ENCODE measurements around the gene USP19. TPM values are rescaled to one million over a fixed set of nuclear protein-coding genes. Genes with fewer than 3 reads are reported as not detected.

The USP19 gene
- polyA plus RNA-seq, 3 donors, result 18.4 to 55.7 (median 24.1) TPM

- TF ChIP-seq, protein P1, sequence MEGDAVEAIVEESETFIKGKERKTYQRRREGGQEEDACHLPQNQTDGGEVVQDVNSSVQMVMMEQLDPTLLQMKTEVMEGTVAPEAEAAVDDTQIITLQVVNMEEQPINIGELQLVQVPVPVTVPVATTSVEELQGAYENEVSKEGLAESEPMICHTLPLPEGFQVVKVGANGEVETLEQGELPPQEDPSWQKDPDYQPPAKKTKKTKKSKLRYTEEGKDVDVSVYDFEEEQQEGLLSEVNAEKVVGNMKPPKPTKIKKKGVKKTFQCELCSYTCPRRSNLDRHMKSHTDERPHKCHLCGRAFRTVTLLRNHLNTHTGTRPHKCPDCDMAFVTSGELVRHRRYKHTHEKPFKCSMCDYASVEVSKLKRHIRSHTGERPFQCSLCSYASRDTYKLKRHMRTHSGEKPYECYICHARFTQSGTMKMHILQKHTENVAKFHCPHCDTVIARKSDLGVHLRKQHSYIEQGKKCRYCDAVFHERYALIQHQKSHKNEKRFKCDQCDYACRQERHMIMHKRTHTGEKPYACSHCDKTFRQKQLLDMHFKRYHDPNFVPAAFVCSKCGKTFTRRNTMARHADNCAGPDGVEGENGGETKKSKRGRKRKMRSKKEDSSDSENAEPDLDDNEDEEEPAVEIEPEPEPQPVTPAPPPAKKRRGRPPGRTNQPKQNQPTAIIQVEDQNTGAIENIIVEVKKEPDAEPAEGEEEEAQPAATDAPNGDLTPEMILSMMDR (IDR thresholded peaks at IDR 0.05), result no peak
- Mint-ChIP-seq H3K4me1 (peaks cover 11% of the 10 kb centered on the region), H3K27me3 (ENCODE audit: low read depth in 3 of 3) (no peaks in the 10 kb centered on the region), H3K4me3 (no peak overlapping the region), H3K9me3 (peaks cover 0 to 2% (median 0%) of the 10 kb centered on the region in 7 donors), H3K36me3 (peaks cover 7 to 11% of the 10 kb centered on the region in 2 donors), H3K27ac (no peak overlapping the region)
- Histone ChIP-seq H3K9me3 (replicated peaks in 1 of 2; ENCODE audit: control insufficient read depth in 1 of 2, insufficient read depth in 1 of 2, low read length in 2 of 2) (no peaks in the 10 kb centered on the region), H3K4me2 (replicated peaks; ENCODE audit: extremely low read depth, low read length, poor library complexity, severe bottlenecking) (no peak overlapping the region), H4K20me1 (ENCODE audit: insufficient read depth, low read length) (no peaks in the 10 kb centered on the region), H3K27me3 (ENCODE audit: control insufficient read depth in 2 of 2, insufficient read depth in 2 of 2, low read length in 2 of 2) (no peaks in the 10 kb centered on the region), H2AFZ (ENCODE audit: insufficient read depth, low read depth, low read length, poor library complexity, severe bottlenecking) (no peak overlapping the region), H3K36me3 (replicated peaks in 1 of 2; ENCODE audit: control insufficient read depth in 1 of 2, insufficient read depth in 2 of 2, low read length in 2 of 2) (peaks cover 11 to 14% of the 10 kb centered on the region in 2 donors), H3K4me3 (replicated peaks in 1 of 3; ENCODE audit: low read depth in 2 of 3, low read length in 3 of 3) (no peak overlapping the region), H3K79me2 (ENCODE audit: insufficient read depth, low read length) (peaks cover 22% of the 10 kb centered on the region), H3K4me1 (ENCODE audit: control insufficient read depth in 1 of 2, insufficient read depth in 2 of 2, low read length in 2 of 2) (peaks cover 16 to 23% of the 10 kb centered on the region in 2 donors), H3K9ac (ENCODE audit: insufficient read depth, low read length, poor library complexity, severe bottlenecking) (no peak overlapping the region), H3K27ac (ENCODE audit: low read depth in 1 of 2, low read length in 2 of 2) (no peak overlapping the region)
- intact Hi-C loops (cut with micrococcal nuclease), result no loop called here
- WGBS (ENCODE audit: insufficient coverage), result 98% methylated on average over 17 of the region's 17 CpGs
- no peak for DNase-seq
Measured at GRCh38 chr3:49122886-49123545, 2.4 kb upstream of the USP19 start.

- Mint-ChIP-seq H3K4me1 (peaks cover 11% of the 10 kb centered on the region), H3K27me3 (ENCODE audit: low read depth in 3 of 3) (no peaks in the 10 kb centered on the region), H3K36me3 (peaks cover 13 to 17% of the 10 kb centered on the region in 2 donors), H3K4me3 (peak overlapping the region in 1 of 2 donors; percentile 0), H3K27ac (peak overlapping the region in 1 of 7 donors; percentile 6), H3K9me3 (peaks cover 0 to 2% (median 0%) of the 10 kb centered on the region in 7 donors)
- TF ChIP-seq, protein P1 (IDR thresholded peaks at IDR 0.05), result no peak
- Histone ChIP-seq H3K36me3 (replicated peaks in 1 of 2; ENCODE audit: control insufficient read depth in 1 of 2, insufficient read depth in 2 of 2, low read length in 2 of 2) (peaks cover 17 to 19% of the 10 kb centered on the region in 2 donors), H2AFZ (ENCODE audit: insufficient read depth, low read depth, low read length, poor library complexity, severe bottlenecking) (no peak overlapping the region), H3K9ac (ENCODE audit: insufficient read depth, low read length, poor library complexity, severe bottlenecking) (no peak overlapping the region), H3K9me3 (replicated peaks in 1 of 2; ENCODE audit: control insufficient read depth in 1 of 2, insufficient read depth in 1 of 2, low read length in 2 of 2) (no peaks in the 10 kb centered on the region), H3K27me3 (ENCODE audit: control insufficient read depth in 2 of 2, insufficient read depth in 2 of 2, low read length in 2 of 2) (no peaks in the 10 kb centered on the region), H4K20me1 (ENCODE audit: insufficient read depth, low read length) (peaks cover 3% of the 10 kb centered on the region), H3K4me1 (ENCODE audit: control insufficient read depth in 1 of 2, insufficient read depth in 2 of 2, low read length in 2 of 2) (peaks cover 16 to 23% of the 10 kb centered on the region in 2 donors), H3K4me3 (replicated peaks in 1 of 3; ENCODE audit: low read depth in 2 of 3, low read length in 3 of 3) (no peak overlapping the region), H3K79me2 (ENCODE audit: insufficient read depth, low read length) (peaks cover 22% of the 10 kb centered on the region), H3K27ac (ENCODE audit: low read depth in 1 of 2, low read length in 2 of 2) (no peak overlapping the region), H3K4me2 (replicated peaks; ENCODE audit: extremely low read depth, low read length, poor library complexity, severe bottlenecking) (no peak overlapping the region)
- WGBS (ENCODE audit: insufficient coverage), result 89% methylated on average over 7 of the region's 7 CpGs
- intact Hi-C loops (cut with micrococcal nuclease), result no loop called here
- no peak for DNase-seq
Measured at GRCh38 chr3:49122451-49122850, 1.8 kb upstream of the USP19 start.
